HG03064 (cell line): ENCODE measurements around the gene CHMP2A.
"Not testable (repeated sequence)": the region's sequence is repeated elsewhere in the genome, so short reads cannot be mapped to it uniquely, and the experiment has no call there.

Source experiments
- ATAC-seq: cut with Tn5 transposase; IDR thresholded peaks from one replicate; pipeline ENCODE4 v1.9.1; 2021; ENCODE audit warnings: low read depth; ENCODE audit not compliant: unreplicated experiment

Gene CHMP2A

GRCh38 chr19:58554494-58555368 lies at the start of gene CHMP2A:
Gene CHMP2A, minus strand, starts transcription at chr19:58555105. Its CDS starts 893 bp downstream, at chr19:58554212.
- no peak for ATAC-seq

DNA sequence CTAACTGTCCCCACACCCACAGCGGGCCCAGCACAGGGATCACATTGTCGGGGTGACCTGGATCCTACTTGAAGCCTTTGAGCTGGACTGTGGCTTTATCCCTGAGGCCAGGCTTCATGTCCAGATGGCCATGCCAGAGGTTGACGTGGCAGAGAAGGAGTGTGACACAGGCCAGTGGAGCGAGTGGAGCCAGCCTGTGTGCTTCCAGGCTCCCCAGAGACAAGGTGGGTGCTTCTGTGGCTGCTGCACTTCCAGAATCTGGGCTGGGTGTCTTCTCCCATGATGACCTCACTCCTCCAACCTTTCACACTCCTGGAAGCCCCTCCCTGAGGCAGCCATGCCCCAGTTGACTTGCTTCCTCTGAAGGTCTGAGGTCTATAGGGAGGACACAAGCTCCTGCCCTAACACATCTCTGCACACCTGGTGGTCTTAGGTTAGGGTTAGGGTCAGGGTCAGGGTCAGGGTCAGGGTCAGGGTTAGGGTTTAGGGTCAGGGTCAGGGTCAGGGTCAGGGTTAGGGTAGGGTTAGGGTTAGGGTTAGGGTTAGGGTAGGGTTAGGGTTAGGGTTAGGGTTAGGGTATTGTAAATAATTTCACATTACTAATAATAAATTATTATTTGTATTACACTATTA lies 31.3 kb upstream of the CHMP2A start:
- no peak for ATAC-seq

DNA sequence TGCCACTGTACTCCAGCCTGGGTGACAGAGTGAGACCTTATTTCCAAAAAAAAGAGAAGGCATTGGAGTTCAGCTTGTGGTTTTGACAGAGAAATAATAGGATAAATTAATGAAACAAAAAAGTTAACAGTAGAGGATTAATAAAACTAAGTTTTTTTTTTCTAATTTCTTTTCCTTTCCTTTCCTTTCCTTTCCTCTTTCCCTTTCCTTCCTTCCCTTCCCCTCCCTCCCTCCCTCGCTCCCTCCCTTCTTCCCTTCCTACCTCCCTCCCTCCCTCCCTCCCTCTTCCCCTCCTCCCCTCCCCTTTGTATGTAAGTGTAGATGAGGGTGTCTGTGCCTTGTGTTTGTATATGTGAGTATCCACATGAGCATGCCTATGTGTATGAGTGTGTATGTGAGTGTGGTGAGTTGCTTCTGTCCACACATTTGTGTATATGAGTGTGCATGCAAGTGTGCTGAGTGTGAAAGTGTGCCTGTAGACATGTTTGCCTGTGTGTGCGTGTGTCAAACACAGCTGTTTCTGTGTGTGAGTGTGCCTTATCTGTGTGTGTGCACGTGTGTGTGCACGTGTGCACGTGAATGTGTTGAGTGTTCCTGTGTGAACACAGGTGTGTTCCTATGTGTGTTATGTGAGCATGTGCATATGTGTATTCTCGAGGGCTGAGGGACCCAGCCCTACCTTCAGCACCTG lies 30.7 kb upstream of the CHMP2A start:
- no peak for ATAC-seq

- ATAC-seq, result no peak
These were observed 29.9 kb upstream of the CHMP2A start for GRCh38 chr19:58584498-58585441.

DNA sequence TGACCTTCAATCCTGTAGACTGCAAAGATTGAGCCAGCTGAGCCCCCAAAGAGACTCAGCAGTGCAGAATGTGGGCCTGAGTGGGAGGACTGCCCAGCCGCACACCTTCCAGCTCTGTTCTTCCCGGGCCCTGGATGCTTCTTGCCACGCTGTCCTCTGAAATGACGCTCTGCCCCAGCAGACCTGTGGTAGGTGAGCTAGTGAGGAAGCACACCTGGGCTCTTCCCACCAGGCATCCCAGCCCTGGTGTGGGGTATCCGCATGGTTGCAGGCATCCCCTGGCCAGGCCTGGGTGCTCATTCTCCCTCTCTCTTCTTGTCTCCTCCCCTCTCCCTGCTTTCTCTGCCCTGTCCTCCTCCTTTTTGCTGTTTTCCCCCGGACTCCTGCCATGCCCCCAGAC lies 28.1 kb upstream of the CHMP2A start:
- ATAC-seq, result no peak

- no peak for ATAC-seq
These were observed 26.6 kb upstream of the CHMP2A start for GRCh38 chr19:58581227-58582141.

DNA sequence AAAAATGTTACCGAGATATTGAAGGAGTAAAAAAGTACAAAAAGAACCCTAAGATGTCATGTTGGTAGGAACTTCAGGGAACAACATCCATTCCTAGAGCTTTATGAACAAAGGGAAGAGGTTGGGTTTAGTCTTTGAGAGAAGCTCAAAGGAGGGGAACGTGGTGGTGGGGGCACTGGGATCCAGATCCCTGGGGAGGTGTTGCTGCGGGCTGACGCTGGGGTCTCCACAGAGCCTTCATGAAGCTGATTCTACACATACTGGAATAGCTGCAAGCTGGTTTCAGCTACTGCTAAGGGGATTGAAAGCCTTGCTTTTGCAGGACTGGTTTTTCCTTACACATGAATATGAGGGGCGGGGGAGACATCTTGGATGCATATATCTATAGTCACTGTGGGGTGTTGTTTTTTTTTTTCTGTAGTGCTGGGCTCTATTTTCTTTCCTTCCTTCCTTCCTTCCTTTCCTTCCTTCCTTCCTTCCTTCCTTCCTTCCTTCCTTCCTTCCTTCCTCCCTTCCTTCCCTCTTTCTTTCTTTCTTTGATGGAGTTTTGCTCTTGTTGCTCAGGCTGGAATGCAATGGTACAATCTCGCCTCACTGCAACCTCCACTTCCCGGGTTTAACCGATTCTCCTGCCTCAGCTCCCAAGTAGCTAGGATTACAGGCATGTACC lies 24.7 kb upstream of the CHMP2A start:
- no peak for ATAC-seq

GRCh38 chr19:58578012-58578925 lies 23.4 kb upstream of the CHMP2A start:
- ATAC-seq, result no peak

DNA sequence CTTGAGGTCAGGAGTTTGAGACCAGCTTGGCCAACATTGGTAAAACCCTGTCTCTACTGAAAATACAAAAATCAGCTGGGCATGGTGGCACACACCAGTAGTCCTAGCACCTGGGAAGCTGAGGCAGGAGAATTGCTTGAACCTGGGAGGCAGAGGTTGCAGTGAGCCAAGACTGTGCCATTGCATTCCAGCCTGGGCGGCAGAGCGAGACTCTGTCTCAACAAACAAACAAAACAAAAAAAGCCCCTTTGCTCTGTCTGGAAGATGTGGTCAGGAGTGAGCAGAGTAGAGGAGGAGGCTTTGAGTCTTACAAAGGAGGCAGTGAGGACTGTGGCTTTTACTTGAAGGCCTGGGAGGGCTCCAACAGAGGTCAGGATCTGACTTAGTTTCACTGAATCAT lies 22.7 kb upstream of the CHMP2A start:
- not testable (repeated sequence) for ATAC-seq

- peak; percentile 39 for ATAC-seq
These were observed 20.5 kb upstream of the CHMP2A start for GRCh38 chr19:58575183-58576041.

GRCh38 chr19:58573658-58574164 lies 18.8 kb upstream of the CHMP2A start:
- no peak for ATAC-seq

GRCh38 chr19:58572818-58573657 lies 18.1 kb upstream of the CHMP2A start, which contains the start of gene MZF1:
Gene MZF1, minus strand, starts transcription at chr19:58573335. Its CDS starts 1,946 bp downstream, at chr19:58571389.
- ATAC-seq, result peak; percentile 52

DNA sequence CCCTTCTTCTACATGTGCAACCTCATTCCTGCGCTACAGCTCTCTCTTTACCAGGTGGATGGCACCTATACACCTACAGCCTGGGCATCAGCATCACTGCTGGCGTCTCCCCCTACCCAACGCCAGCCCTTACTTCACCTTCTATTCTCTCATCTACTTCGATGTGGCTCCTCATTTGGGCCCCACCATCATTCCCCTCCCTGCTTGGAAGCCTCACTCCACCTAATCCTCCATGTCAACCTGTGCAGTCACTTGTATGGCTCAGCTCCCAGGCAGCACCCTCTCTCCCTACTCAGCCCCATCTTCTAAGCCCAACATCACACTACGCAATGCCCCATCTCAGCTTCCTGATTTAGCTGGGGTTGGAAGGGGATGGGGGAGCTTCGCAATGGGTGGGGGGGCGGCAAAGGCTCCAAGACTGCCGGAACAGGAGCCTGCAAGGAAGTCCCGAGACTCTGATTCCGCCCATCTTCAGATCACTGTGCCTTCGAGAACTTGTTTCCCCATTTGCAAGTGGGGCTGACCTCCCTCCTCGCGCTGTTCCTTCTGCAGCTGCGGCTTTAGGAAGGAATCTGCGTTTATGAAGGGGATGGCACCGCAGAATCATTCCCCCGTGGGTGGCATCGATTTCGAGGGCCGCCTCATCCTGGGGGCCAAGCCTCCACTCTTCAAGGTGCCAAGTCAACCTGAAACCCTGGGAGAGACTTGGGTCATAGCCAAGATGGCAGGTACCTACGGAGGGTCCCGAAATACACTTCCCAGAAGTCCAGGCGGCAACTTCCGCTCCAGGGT lies 17.3 kb upstream of the CHMP2A start:
- ATAC-seq, result no peak

DNA sequence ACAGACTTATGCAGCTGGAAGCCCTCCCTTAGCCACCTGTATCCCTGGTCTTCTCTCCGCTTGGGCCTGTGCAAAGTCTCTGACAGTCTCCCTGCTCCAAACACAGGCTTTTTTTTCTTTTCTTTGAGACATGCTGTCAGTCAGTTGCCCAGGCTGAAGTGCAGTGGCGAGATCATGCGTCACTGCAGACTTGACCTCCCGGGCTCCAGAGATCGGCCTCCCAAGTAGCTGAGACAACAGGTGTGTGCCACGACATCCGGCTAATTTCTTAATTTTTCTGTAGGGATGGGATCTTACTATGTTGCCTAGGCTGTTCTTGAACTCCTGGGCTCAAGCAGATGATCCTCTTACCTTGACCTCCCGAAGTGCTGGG lies 16.7 kb upstream of the CHMP2A start:
- ATAC-seq, result no peak
